Measurements from ENCODE around the gene SMTNL2.

SMTNL2 gene

GRCh38 chr17:4540224-4540651 is 44.1 kb upstream of the SMTNL2 start:
- TF ChIP-seq TAF1 (IDR thresholded peaks at IDR 0.05; ENCODE audit: borderline replicate concordance, low read depth, low read length) (no peak), POLR2AphosphoS5 (IDR thresholded peaks at IDR 0.05; ENCODE audit: low read depth, low read length) (no peak)
- DNase-seq (ENCODE audit: insufficient read length) (no peak), FAIRE-seq (no peak)

DNA sequence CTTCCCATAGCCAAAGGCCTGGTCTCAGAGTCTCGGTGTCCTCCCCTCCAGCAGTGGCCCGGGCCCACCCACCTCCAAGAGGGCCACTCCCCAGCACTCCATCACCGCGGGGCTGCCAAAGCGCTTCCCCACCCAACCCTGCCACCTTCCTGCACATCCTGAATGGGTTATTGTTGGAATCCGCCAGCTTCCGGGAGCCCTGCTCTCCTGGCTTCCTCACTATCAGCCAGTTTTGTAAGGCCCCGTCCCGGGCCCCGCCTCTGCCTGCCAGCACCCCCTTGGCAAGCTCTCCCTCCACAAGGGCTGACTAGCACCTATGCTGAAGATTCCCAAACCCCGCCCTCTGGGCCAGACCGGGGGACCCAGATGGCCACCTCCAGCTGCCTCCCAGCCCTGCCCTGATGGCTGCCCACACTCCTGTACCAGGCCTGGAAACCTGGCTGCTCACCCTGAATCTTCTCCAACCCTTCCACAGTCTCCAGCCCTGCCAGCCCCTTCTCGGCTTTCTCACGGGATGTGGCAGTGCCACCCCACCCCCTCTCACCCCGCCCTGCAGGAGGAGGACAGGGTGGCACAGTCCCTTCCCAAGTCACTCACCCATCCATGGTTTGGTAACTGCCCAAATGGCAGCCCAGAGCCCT is 43.5 kb upstream of the SMTNL2 start:
- FAIRE-seq (no peak), DNase-seq (ENCODE audit: insufficient read length) (no peak)
- no peak for TF ChIP-seq TAF1 (IDR thresholded peaks at IDR 0.05; ENCODE audit: borderline replicate concordance, low read depth, low read length)
- TF ChIP-seq POLR2AphosphoS5 (IDR thresholded peaks at IDR 0.05; ENCODE audit: low read depth, low read length): no peak
- no peak for TF ChIP-seq POLR2A (IDR thresholded peaks at IDR 0.05; ENCODE audit: low read depth, low read length)

DNA sequence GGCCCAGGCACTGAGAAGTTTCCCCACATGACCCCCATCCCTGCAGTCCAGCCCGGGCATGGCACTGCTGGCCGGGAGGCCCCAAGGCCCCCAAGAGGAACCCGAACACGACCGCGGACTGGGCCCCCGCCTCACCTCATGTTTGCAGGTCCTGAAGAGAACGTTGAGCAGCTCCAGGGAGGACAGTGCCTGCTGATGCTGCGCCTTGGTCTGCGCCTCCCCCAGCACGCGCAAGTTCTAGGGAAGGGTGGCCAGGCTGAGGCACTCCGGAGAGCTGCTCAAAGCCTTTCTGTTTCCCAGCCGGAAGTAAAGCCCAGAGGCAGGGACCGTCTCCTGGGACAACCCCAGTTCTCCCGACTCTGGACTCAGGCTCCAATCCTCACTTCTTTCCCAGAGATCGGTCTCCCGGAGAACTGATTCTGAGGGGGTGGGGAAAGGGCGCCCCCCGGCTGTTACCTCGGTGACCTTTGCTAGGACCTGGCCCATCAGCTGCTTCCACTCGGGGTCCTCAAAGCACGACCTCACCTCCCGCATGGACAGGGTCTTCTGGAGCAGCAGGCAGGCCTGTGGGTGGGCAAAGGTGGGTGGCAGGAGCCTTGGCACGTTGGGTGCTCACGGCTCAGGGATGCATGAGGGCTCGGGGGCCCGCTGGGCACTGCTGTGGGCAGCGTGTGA is 42.9 kb upstream of the SMTNL2 start:
- TF ChIP-seq POLR2A (IDR thresholded peaks at IDR 0.05; ENCODE audit: low read depth, low read length) (no peak), POLR2AphosphoS5 (IDR thresholded peaks at IDR 0.05; ENCODE audit: low read depth, low read length) (no peak), TAF1 (IDR thresholded peaks at IDR 0.05; ENCODE audit: borderline replicate concordance, low read depth, low read length) (no peak)
- FAIRE-seq: no peak
- DNase-seq (ENCODE audit: insufficient read length): no peak

DNA sequence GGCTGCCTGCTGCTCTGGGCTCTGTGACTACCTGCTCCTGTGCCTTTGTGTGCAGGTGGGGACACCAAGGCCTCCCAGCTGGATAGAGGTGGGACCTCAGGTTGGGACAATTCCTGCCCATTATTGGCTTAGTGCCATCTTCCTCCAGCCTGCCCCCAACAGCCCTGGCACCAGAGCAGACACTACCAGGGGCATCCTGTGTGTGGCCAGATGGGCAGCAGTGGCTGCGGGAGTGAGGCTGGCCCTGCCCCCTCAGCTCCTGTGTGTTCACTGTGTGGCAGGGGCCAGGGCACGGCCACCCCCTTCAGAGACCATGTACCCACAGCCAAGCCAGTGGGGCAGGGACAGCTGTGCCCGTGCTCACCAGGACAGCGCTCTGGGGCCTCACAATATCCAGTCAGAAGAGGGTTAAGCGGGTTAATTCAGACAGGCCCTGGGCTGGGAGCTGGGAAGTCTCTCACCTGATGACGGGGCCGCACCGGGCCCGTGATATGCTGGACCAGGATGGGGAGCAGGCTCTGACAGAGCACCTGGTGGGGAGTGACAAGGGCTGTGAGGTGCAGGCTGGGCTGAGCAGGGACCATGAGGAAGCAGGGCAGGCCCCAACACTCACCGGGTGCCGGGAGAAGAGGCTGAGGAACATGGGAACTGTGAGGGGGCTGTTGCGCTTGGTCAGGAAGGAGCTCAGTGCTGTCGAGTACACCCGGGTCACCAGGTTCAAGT is 42.2 kb upstream of the SMTNL2 start:
- DNase-seq (ENCODE audit: insufficient read length) (no peak), FAIRE-seq (no peak)
- no peak for TF ChIP-seq TAF1 (IDR thresholded peaks at IDR 0.05; ENCODE audit: borderline replicate concordance, low read depth, low read length)
- no peak for TF ChIP-seq POLR2A (IDR thresholded peaks at IDR 0.05; ENCODE audit: low read depth, low read length)
- TF ChIP-seq POLR2AphosphoS5 (IDR thresholded peaks at IDR 0.05; ENCODE audit: low read depth, low read length): no peak

DNA sequence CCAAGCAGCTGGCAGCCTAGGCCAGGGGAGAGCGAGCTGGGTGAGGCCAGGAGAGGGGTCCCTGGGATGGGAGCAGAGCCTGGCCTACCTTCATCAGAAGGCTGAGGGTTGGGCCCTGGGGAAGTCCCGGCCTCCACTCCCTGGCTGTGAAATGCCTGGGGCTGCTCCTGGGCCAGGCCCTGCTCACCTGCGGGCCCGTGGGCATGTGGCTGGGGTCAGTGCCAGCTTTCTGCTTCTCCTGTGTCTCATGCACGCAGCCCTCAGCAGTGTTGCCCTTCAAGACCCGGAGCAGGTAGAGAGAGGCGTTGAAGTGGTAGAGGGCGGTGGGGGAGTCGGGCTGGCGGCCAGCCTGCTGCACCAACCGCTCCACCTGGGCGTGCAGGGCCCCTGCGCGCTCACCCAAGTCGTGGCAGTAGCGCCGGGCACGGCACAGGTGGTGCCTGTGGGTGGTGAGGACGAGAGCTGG is 41.6 kb upstream of the SMTNL2 start:
- no peak for TF ChIP-seq POLR2AphosphoS5 (IDR thresholded peaks at IDR 0.05; ENCODE audit: low read depth, low read length)
- no peak for TF ChIP-seq POLR2A (IDR thresholded peaks at IDR 0.05; ENCODE audit: low read depth, low read length)
- no peak for TF ChIP-seq TAF1 (IDR thresholded peaks at IDR 0.05; ENCODE audit: borderline replicate concordance, low read depth, low read length)
- FAIRE-seq: no peak
- DNase-seq (ENCODE audit: insufficient read length): no peak

DNA sequence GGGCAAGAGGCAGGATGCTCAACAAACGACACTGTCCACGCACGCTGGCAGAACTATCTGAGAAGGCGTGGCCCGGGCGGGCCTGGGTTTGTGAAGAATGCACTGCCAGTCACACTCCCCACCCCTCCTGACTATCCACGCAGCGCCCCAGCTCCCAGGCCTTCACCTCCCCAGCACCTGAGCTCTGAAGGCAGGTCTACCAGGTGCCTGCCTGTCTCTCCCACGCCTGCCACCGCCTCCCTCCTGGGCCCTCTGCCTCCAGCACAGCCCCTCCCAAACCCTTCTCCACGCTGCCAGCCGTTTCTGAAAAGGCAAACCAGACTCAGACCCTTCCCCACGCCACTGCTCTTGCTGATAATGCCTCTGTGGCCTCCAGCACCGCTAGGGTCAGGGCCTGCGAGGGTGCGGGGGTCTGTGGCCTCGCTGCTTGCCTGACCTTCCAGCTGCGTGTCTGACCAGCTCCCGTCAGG is 40.7 kb upstream of the SMTNL2 start:
- no peak for TF ChIP-seq POLR2AphosphoS5 (IDR thresholded peaks at IDR 0.05; ENCODE audit: low read depth, low read length)
- TF ChIP-seq POLR2A (IDR thresholded peaks at IDR 0.05; ENCODE audit: low read depth, low read length): no peak
- TF ChIP-seq TAF1 (IDR thresholded peaks at IDR 0.05; ENCODE audit: borderline replicate concordance, low read depth, low read length): no peak
- FAIRE-seq (no peak), DNase-seq (ENCODE audit: insufficient read length) (no peak)

DNA sequence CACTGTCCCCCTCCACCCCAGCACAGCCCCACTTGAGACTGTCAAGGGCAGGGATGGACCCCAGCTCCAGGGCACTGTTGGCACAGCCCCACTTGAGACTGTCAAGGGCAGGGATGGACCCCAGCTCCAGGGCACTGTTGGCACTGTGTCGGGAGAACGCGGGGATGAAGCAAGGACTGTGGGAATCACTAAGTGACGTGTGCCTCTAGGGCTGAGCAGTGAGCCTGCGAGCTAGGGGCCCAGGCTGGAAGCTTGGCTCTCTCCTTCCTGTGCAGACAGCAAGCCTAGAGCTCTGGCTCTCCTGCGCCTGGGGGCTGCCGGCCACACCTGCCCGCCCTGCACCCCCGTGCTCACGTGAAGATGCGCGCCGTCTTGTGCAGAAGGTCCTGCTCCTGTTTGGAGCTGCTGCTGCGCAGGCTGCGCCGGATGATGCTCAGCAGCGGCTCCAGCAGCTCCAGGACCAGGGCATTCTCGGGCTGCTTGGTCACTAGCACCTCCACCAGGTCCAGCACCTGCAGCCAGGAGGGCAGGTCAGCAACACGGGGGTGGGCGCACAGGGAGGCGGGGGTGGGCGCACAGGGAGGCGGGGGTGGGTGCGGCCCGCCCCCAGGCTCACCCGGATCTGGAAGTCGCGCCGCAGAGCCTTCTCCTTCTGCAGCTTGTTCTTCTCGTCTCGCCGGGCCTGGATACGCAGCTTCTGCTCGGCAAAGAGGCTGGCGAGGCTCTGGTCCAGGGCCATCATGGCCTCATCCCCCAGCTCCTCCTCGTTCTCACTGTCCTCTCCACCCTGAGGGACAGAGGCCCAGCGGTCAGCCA is 40.0 kb upstream of the SMTNL2 start:
- FAIRE-seq: no peak
- DNase-seq (ENCODE audit: insufficient read length): no peak
- no peak for TF ChIP-seq POLR2A (IDR thresholded peaks at IDR 0.05; ENCODE audit: low read depth, low read length)
- no peak for TF ChIP-seq TAF1 (IDR thresholded peaks at IDR 0.05; ENCODE audit: borderline replicate concordance, low read depth, low read length)
- 0 out of 2 replicates have a peak, but pooled peaks have one; percentile 17 for TF ChIP-seq POLR2AphosphoS5 (IDR thresholded peaks at IDR 0.05; ENCODE audit: low read depth, low read length)

DNA sequence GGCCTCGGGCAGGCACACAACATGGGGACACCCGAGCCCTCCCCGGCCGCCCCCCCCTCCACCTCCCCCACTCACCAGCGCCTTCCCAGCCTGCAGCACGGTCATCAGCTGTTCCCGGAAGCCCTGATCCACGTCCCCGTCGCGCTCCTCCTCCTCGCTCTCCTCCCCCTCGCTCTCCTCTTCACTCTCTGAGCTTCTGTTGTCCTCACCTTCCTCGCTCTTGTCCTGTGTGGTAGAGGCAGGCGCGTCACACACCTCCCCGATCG is 39.4 kb upstream of the SMTNL2 start:
- no peak for TF ChIP-seq POLR2A (IDR thresholded peaks at IDR 0.05; ENCODE audit: low read depth, low read length)
- TF ChIP-seq TAF1 (IDR thresholded peaks at IDR 0.05; ENCODE audit: borderline replicate concordance, low read depth, low read length): no peak
- TF ChIP-seq POLR2AphosphoS5 (IDR thresholded peaks at IDR 0.05; ENCODE audit: low read depth, low read length): no peak
- no peak for FAIRE-seq
- DNase-seq (ENCODE audit: insufficient read length): no peak

DNA sequence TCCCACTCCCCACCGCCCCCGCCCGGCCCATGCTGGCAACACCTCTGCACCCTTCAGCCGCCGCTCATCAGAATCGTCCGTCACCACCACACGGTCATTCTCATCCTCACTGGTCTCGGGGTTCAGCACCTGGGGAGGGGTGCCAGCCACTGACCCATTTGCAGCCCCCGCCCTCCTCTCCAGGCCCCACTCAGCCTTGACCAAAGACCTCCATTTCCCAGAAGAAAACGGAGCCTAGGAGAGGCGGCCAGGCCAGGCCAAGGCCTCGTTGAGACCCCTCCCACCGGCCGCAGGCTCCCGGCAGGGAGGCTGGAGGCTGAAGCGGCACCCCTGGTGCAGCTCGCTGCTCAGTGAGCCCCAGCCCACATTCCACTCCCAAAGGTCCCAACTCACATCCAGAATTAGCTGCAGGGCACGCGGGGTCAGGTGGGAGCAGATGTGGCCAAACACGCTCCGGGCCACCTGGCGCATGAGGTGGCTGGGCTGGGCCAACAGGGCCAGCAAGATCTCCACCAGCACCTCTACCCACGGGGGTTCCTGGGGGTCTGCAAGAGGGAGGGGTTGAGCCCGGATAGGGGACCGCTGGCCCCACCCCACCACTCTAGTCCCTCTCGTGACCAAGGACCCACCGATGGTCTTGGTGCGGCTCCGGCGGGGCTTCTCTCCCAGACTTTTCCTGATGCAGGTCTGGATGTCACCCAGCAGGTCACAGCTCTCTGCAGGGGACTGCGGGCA is 38.9 kb upstream of the SMTNL2 start:
- no peak for TF ChIP-seq TAF1 (IDR thresholded peaks at IDR 0.05; ENCODE audit: borderline replicate concordance, low read depth, low read length)
- TF ChIP-seq POLR2A (IDR thresholded peaks at IDR 0.05; ENCODE audit: low read depth, low read length): no peak
- no peak for TF ChIP-seq POLR2AphosphoS5 (IDR thresholded peaks at IDR 0.05; ENCODE audit: low read depth, low read length)
- no peak for FAIRE-seq
- DNase-seq (ENCODE audit: insufficient read length): no peak

DNA sequence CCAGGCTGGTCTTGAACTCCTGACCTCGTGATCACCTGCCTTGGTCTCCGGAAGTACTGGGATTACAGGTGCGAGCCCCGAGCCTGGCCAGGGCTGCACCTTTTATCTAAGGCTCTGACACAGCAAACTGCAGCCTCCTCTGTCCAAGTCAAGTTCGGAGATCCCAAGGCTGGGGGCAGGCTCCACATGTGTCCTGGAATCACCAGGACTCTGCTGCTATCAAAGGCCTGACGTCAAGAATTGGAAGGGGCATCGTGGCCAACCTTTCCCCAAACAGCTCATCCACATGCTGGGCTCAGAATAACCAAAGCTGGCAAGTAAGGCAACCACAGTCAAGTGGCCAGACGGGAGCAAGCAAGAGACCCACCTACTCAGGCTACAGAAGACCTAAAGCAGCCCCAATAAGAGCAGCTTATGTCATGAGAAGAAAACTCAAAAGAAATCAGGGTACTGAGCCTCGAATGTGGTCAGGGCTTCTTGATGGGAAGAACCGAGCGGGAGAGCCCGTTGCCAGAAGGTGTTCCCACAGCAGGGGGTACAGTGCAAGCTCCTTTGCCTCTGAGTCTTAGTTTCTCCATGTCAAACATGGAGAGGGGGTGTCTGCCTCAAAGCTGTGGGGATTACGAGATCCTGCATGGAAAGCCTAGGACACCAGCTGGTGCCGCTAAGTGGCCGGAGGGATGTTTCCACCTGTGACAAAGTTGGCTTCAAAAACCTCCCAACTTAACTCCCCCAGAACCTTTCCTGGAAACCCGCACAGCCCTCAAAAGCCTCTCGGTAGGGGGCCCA is 37.0 kb upstream of the SMTNL2 start:
- no peak for FAIRE-seq
- TF ChIP-seq POLR2A (IDR thresholded peaks at IDR 0.05; ENCODE audit: low read depth, low read length) (no peak), POLR2AphosphoS5 (IDR thresholded peaks at IDR 0.05; ENCODE audit: low read depth, low read length) (no peak), TAF1 (IDR thresholded peaks at IDR 0.05; ENCODE audit: borderline replicate concordance, low read depth, low read length) (no peak)

More for the DNA sequence above, 37.0 kb upstream of the SMTNL2 start:
- no peak for DNase-seq (ENCODE audit: insufficient read length)

Data from GM12892 (cell line).